NCI-H1105 (cell line): ENCODE results near the gene SLC26A1.

ENCODE experiments used
- DNase-seq: peaks from one replicate; lab custom pipeline; 2025; lab: John Stamatoyannopoulos, UW

Gene SLC26A1, protein sequence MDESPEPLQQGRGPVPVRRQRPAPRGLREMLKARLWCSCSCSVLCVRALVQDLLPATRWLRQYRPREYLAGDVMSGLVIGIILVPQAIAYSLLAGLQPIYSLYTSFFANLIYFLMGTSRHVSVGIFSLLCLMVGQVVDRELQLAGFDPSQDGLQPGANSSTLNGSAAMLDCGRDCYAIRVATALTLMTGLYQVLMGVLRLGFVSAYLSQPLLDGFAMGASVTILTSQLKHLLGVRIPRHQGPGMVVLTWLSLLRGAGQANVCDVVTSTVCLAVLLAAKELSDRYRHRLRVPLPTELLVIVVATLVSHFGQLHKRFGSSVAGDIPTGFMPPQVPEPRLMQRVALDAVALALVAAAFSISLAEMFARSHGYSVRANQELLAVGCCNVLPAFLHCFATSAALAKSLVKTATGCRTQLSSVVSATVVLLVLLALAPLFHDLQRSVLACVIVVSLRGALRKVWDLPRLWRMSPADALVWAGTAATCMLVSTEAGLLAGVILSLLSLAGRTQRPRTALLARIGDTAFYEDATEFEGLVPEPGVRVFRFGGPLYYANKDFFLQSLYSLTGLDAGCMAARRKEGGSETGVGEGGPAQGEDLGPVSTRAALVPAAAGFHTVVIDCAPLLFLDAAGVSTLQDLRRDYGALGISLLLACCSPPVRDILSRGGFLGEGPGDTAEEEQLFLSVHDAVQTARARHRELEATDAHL

DNA sequence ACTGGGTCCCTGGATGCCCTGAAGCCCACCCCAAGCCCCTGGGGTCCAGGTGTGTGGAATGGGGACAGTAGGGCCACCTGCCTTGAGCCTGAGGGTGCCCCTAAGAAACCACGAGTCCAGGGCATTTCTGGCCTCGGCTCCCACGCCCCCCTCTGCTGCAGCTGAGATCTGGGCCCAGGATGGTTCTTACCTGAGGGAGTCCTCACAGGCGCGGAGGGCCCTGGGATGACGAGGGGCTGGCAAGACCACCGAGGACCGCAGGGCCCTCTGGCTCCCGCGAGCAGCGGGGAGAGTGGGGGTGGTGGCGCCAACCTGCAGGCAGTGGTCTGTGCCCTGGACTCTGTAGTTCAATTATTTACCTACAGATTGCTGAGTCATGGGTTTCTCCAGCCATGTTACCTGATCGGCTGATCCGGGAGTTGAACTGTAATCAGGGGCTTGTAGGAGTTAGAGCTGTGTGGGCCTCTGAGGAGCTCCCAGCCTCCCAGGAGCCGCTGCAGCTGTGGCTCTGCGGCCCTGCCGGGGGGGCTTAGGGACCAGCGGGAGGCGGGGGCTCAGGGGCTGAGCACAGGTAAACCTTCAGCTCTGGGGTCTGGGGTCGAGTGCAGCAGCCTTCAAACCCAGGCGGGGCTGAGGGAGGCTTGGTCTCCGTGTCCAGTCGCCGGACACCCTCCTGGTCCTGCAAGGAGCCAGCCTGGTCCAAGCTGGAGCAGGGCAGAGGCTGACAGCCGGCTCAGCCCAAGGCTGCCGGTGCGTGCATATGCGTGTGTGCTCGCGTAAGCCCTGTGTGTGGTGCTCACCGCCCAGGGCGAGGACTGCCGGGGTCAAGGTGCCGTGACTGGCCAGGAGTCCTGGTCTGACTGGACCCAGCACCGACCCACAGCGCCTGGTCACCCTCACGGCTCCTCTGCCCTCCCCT lies at the start of gene SLC26A1:
Gene SLC26A1 (minus strand): TSS at position 294 of the 919 bp plus-strand sequence. CDS start 1,701 bp downstream, outside the sequence.
- DNase-seq = no peak

DNA sequence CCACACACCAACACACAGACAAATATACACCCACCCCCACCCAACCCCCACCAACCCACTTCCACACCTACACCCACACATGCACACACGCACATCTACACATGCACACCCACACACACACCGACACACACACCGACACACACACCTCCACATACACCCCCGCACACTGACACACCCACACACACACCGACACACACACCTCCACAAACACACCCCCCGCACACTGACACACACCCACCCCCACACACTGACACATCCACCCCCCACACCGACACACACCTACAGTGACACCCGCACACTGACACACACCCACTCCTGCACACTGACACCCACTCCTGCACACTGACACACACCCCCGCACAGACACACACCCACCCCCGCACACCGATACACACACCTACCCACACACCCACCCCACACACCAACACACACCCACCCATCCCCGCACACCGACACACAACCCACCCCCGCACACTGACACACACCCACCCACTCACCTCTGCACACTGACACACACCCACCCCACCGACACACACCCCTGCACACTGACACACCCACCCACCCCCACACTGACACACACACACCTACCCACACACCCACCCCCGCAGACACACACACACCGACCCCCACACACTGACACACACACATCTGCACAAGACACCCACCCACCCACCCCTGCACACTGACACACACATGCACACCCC lies 49.3 kb upstream of the SLC26A1 start:
- no peak for DNase-seq

DNA sequence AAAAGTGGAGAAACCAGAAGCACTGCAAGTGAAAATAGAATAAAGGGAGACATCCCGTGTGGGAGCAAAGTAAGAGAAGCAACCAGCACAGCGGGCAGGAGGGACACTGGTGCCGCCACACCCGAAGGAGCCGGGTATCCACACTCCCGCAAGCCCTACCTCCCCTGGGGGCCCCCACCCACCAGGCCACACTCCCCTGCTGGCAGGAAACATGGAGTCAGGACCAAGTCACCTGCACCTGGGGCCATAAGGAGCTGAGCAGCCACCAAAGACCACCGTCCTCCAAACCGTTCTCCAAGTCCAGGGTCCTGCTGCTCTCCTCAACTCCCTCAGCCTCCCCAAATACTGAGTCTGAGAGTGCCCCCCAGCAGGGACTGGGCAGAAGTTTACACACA lies 48.7 kb upstream of the SLC26A1 start:
- DNase-seq = no peak

DNA sequence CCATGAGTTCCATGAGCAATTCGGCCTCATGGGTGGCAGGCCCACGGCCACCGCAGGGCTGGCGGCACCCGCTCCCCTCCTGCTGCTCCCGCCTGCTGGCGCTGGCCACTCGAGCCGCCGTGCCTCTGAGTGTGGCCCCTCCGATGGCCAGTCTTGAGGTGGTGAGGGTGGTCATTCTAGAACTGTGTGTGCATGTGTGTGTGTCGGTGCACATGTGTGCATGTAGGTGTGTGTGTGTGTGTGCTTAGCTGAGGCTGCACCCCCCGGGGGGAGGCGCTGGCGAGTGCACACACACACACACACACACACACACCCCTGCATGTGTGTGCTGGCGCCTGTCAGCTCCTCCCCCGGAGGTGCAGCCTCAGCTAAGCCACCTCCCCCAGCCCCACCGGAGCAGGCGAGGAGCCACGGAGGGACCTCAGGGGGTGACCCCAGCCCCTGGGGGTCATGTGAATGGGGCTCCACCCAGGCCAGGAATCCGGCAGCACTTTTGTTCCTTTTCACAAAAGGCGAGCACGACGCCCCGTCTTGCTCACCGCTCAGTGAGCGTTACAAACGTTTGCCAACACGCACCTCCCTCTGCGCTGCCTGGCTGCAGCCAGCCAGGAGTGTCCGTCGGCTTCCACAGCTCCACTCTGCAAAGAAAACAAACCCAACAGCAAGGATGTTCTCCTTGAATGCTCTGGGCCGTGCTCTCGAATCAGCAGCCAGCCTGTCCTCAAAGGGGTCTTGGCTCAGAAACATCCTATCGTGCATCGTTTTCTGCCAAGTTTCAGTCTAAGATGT lies 48.1 kb upstream of the SLC26A1 start:
- no peak for DNase-seq

DNA sequence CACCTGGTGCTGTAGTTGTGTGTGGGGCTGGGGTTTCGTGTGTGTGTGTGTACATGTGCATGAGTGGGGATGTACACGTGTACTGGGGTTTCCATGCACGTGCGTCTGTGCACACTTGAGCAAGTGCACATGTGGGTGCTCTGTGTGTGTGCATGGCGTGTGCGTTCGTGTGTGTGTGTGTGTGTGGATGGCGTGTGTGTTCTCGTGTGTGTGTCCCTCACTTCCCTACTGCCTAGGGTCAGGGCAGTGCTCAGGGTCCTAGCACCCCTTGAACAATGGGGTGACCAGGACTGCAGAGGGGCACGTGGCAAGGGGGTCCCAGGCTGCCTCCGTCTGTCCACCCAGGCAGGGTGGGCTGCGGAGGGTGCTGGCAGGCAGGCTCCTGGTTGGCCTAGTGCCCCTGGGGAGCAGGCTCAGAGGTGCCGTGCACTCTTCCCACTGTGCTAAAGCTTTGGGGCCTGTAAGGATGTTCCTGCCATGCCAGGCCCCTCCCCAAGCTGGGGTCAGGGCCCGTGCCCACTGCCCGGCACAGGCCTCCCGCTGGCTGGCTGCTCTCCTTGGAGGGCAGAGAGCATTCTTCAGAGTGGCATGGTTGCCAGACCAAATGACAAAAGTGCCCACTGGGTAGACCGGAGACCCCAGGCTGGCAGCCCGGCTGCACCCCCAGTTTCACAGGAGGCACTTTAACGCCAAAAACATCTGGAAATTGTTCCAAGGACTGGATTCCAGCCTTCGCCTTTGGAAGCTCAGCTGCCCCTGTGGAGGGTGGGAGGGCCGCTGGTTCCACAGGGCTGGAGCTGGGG lies 47.3 kb upstream of the SLC26A1 start:
- no peak for DNase-seq

DNA sequence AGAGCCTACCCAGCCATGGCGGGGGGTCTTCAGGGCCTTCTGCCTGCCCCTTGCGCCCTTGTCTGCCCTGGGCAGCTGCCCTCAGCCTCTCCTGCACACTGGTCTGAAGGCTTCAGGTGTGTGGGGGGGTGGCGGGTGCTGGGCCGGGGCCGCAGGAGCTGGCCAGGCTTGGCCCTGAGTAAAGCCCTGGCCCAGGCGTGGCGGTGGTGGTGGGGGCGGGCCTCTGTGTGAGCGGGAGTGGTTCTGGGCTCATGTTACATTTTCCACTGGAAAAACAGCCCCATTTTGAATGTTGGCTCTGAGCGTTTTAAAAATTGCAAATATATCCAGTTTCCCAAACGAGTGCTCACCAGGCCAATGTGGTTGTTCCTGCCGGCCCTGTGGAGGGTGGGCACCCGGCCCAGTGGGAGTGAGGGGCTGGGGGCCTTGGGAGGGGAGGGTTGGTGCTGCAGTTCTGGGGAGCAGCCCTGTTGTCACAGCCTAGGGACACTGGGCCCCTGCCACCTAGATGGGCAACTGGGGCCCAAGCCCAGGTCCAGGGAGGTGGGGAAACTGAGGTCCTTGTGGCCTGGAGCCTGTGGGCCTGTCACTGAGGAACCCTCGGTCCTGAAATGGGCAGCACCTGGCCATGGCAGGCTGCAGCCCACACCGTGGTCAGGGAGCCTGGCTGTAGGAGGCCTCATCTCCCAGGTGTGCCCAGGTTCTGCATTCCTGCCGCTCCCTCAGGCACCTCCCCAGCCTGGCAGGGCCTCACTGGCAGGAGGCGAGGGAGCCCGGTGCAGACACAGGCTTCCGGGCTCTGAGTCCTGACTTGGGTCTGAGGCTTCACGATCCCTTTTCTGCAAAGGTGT lies 46.5 kb upstream of the SLC26A1 start:
- DNase-seq = no peak

DNA sequence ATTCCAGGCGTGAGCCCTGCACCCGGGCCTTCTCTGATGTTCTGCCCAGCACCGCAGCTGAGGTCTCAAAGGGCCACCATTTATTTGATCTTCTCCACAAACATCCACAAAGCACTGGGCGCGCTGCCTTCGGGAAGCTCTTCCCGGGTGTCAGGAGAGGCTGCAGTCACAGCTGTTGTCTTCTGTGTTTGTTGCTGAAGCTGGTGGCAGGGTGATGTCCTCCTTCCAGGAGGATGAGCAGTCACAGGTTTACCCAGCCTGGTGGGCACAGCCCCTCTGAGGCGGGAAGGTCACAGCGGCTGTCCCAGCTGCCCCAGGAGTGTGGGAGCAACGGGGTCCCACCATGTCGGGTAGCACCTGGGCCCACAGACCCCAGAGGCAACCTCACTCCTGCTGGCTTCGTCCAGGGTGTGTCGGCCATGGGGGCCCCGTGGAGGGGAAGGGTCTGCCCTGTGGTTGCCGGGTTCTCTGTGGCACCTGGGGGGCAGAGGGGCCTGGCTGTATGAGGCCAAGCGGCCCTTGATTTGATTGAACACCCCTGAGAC lies 45.8 kb upstream of the SLC26A1 start:
- no peak for DNase-seq

DNA sequence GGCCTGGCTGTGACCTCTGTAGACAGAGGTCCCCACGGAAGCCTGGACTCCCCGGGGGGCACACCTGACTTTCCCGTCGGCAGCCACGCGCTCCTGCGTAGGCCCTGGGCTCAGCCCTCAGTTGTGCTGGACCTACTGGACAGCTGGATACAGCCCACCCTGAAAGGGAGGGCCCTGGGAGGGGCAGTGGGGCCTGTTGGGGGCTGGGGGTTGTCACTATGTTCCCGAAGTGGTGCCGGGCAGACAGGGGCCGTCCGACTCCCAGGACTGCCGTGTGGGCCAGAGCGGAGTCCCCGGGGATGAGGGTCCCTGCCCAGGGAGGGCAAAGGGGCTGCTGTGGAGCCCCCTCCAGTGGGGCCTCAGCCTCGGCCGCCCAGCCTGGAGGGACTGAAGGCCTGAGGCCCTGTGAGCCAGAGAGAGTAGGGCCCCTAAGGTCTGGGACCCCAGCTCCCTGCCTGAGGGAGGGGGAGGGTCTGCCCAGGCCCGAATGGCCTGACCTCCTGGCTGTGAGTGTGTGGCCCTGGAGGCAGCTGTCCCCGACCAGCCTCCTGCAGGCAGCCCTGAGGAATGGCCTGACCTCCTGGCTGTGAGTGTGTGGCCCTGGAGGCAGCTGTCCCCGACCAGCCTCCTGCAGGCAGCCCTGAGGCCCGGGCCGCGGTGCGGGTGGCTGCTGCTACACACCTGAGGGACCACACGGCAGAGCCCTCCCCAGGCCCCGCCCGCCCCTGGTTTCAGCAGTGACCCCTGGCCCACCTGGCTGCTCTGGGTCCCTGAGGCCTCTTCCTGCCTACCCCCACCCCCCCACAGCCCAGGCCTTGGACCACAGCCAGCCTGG lies 44.0 kb upstream of the SLC26A1 start:
- no peak for DNase-seq

DNA sequence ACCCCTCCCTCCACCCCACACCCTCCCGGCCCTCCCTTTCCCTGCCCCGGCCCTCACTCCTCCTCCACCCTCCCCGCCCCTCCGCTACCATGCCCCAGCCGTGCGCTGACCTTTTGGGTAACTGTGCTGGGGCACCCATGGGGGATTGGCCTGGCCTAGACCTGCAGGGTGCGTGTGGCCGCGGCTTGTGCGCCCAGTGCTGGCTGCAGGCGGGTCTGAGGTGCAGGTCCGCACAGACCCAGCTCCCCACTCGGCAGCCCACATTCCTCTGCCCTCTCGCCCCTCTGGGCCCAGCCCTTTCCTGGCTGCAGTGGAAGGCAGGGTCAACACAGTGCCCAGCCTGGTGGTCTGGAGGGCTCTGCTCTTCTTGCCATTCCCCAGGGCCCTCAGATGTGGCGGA lies 42.9 kb upstream of the SLC26A1 start:
- no peak for DNase-seq

DNA sequence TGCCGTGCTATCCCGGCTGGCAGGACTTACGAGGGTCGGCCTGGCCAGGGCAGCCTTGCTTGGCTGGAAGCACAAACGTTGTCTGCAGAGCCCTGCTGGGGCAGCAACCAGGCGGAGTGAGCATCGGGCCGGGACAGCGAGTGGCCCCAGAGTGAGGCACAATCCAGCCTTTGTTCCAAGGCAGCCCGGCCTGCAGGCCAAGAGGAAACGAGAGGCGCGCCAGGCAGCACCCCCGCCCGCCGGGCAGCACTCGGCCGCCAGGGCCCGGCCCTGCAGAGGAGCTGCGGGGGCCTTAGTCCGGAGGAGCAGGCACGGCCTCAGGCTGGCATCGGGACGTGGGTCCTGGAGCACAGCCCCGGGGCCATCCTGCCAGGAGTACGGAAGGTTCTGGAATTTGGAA lies 42.3 kb upstream of the SLC26A1 start:
- no peak for DNase-seq

DNA sequence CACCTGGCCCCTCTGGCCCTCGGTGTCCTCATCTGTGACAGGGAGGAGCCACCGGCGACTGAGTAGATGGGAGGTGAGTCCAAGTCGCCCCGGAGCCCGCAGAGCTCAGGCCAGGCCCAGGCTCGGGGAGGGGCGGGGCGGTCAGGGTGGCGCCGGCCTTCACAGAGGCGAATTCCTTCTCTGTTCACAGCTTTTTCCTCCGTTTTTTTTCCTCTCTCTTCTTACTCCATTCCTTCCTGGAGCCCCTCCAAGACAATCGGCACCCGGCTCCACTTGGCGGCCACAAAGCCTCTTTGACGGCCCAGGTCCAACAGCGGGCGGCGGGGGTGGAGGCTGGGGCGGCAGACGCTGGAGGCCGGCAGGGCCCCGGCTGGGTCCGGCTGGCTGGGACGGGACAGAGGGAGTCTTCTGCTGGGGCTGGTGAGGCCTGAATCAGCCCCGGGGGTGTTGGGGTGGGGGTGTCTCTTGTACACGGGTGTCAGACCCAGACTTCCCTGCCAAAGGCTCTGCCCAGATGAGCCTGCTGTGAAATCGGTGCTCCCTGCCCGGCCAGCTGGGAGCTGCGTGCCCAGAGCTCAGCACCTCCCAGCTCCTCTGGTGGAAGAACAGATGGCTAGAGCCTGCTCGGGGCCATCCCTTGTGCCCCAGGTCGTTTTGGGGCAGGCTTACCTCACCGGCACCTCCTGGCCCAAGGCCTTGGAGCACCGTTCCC lies 40.8 kb upstream of the SLC26A1 start:
- no peak for DNase-seq

DNA sequence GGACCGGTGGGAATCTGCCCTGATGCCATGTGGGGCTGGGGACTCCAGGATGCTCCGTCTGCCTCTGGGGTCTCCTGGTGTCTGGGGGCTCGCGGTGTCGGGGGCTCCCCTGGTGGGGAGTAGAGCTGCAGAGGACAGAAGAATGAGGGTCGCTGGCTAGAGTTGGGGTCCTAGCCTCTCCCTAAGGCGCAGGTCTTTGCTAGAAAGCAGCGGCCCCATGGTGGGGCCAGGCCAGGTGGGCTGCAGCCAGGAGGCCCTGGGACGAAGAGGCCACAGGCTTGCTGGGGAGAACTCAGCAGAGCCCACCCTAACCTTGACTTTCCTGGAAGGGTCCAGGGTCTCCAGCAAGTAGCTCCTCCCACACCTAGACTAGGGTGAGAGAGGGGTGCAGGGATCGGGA lies 39.7 kb upstream of the SLC26A1 start:
- DNase-seq = no peak

DNA sequence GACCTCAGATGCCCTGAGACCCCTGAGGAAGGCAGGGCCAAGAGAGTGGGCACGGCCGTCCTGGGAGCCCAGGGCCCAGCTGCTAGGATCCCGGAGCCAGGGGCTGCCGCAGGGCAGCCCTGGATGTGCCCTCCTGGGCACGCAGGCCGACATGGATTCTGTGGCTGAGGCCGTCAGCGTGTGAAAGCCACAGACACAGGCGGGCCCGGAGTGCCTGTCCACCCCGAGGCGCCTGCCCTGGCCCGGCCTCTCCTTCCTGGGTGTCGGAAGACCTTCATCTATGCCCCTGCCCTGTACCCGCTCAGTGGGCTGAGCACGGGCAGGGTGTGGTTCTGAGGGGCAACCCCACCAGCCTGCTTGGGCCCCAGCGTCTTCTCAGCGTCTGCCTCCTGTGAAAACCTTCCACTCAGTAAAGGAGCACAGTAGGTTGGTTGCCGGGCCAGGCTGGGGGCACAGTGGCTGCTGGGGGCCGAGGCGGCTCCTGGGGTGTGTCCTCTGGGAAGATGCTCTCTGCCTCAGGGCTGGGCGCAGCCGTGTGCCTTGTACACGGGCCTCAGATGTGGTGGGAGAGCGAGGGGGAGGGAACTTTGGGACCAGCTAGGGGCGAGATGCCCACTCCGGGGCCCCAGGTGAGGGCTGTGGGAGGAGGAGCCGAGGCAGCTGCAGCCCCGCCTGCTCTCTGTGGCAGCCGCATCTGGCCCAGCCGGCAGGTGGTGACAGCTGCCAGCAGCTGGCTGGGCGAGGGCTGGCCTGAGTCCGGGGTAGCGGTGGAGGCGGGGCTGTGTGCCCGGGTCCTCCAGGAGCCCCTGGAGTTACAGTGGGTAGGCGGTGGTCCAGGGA lies 39.0 kb upstream of the SLC26A1 start:
- no peak for DNase-seq

DNA sequence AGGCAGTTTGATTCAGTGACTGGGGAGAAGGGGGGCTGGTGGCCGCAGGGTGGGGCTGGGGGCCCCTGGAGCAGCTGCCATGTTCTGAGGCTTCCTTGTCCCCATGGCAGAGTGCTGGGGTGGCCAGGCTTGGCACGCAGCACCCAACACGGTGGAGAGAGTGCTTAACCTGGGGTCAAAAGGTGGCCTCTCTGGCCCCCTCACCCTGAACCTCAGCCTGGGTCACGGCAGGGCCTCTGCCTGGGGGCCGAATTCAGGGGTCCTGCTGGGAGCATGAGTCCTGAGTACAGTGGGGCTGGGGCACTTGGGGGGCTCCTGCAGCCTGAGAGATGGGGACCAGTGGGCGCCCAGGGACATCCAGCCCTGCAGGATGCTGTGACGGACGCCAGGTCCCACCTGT lies 38.1 kb upstream of the SLC26A1 start:
- no peak for DNase-seq

DNA sequence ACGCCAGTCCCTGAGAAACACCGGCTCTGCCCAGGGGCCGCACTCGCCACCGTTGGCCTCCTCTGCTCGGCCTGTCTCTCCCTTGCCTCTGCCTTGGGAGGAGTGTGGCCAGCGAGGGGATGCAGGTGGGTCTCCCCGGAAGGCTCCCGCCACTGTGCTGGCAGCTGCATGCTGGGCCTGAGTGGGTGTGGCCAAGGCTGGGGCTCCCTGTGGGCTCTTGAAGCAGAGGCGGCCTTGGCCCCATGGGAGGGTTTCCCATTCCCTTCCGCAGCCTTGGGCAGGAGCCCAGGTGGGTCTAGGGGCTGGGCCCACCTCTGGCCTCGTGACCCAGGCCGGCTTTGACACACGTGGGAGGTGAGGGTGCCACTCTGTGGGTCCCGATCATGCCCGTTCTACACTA lies 37.4 kb upstream of the SLC26A1 start:
- DNase-seq = no peak

DNA sequence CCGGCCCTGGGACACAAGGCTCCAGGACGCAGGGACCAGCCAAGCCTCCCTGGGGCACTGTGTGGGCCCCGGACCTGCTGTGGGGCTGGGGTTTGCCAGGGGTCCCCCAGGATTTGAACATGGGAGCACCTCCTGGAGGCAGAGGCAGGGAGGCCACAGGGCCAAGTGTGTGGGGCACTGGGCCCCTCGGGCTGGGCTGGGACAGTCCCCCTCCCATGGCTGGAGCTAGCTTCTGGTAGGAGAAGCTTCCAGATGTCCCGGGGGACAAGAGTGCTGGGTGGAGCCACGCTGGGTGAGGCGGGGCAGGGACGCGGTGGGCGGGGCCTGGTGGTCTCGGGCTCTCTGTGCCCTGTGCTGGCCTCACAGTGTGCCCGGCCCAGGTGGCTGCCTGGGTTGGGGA lies 36.8 kb upstream of the SLC26A1 start:
- DNase-seq = no peak
